CD14-positive monocyte (primary cell): ENCODE data around the gene CCL8. TPM values are rescaled to one million over a fixed set of nuclear protein-coding genes. Genes with fewer than 3 reads are reported as not detected.

Experiments
- DNase-seq, 3 donors: peaks; one replicate each; pipeline ENCODE4 v3.0.0-alpha.2; 2011 to 2022
- H2AFZ ChIP-seq: 2 replicates; pipeline ENCODE4 v1.6.0; 2012; ENCODE audit warnings: mild to moderate bottlenecking, low read depth, low read length, inconsistent platforms; ENCODE audit not compliant: insufficient read depth, poor library complexity, severe bottlenecking
- H3K27ac ChIP-seq, 2 donors: 1 replicate in 1 of 2; 2 replicates in 1 of 2; pipeline ENCODE4 v1.5.1; 2012 to 2013; ENCODE audit warnings: low read length in 2 of 2, control low read depth in 1 of 2, inconsistent platforms in 1 of 2, low read depth in 1 of 2, mild to moderate bottlenecking in 1 of 2
- H3K27me3 ChIP-seq, 2 donors: one replicate each; pipeline versions ENCODE4 v1.6.0 to v1.6.1; 2011 to 2013; ENCODE audit warnings: low read length in 2 of 2; ENCODE audit not compliant: control insufficient read depth in 2 of 2, insufficient read depth in 2 of 2
- H3K36me3 ChIP-seq, 2 donors: replicated peaks in 1 of 2; 1 replicate in 1 of 2; 2 replicates in 1 of 2; pipeline versions ENCODE4 v1.5.1 to v1.6.1; 2012 to 2013; ENCODE audit warnings: low read length in 2 of 2, control low read depth in 1 of 2, inconsistent platforms in 1 of 2, mild to moderate bottlenecking in 1 of 2; ENCODE audit not compliant: insufficient read depth in 2 of 2, control insufficient read depth in 1 of 2
- H3K4me1 ChIP-seq, 2 donors: 1 replicate in 1 of 2; 2 replicates in 1 of 2; pipeline versions ENCODE4 v1.5.1 to v1.6.1; 2012 to 2013; ENCODE audit warnings: low read length in 2 of 2, control low read depth in 1 of 2, inconsistent platforms in 1 of 2, mild to moderate bottlenecking in 1 of 2, moderate library complexity in 1 of 2; ENCODE audit not compliant: insufficient read depth in 2 of 2, control insufficient read depth in 1 of 2
- H3K4me2 ChIP-seq: replicated peaks from 2 replicates; pipeline ENCODE3; 2012; ENCODE audit warnings: low read length, moderate library complexity, mild to moderate bottlenecking; ENCODE audit not compliant: poor library complexity, severe bottlenecking; ENCODE audit errors: extremely low read depth
- H3K4me3 ChIP-seq, 3 experiments: fragments of 200-600 bp in 1 of 3; sonication (generic) in 1 of 3; replicated peaks in 1 of 3; 1 replicate in 2 of 3; 2 replicates in 1 of 3; pipeline ENCODE4 v1.5.1; 2011 to 2013; ENCODE audit warnings: low read length in 3 of 3, mild to moderate bottlenecking in 3 of 3, control low read depth in 2 of 3, low read depth in 2 of 3, inconsistent platforms in 1 of 3, moderate library complexity in 1 of 3
- H3K79me2 ChIP-seq: 2 replicates; pipeline ENCODE4 v1.6.0; 2012; ENCODE audit warnings: mild to moderate bottlenecking, control low read depth, inconsistent platforms, low read length, moderate library complexity; ENCODE audit not compliant: insufficient read depth
- H3K9ac ChIP-seq: 2 replicates; pipeline ENCODE4 v1.6.0; 2017; ENCODE audit warnings: low read length, mild to moderate bottlenecking; ENCODE audit not compliant: insufficient read depth, poor library complexity, severe bottlenecking
- H3K9me3 ChIP-seq, 2 donors: replicated peaks in 1 of 2; 1 replicate in 1 of 2; 2 replicates in 1 of 2; pipeline versions ENCODE4 v1.5.1 to v1.6.1; 2012 to 2013; ENCODE audit warnings: low read length in 2 of 2, control low read depth in 1 of 2; ENCODE audit not compliant: control insufficient read depth in 1 of 2, insufficient read depth in 1 of 2
- H4K20me1 ChIP-seq: 2 replicates; pipeline ENCODE4 v1.6.0; 2012; ENCODE audit warnings: mild to moderate bottlenecking, low read length, control low read depth, moderate library complexity; ENCODE audit not compliant: insufficient read depth
- H3K27ac Mint-ChIP-seq, 7 donors: one replicate each; pipeline ENCODE4 v1.8.0; 2020; ENCODE audit warnings: mild to moderate bottlenecking in 7 of 7, mixed read lengths in 7 of 7, moderate library complexity in 6 of 7, inconsistent platforms in 2 of 7
- H3K27me3 Mint-ChIP-seq, 3 donors: one replicate each; pipeline ENCODE4 v1.8.0; 2021 to 2022; ENCODE audit warnings: low read depth in 3 of 3, mild to moderate bottlenecking in 3 of 3, mixed read lengths in 3 of 3, moderate library complexity in 3 of 3, inconsistent platforms in 1 of 3
- H3K36me3 Mint-ChIP-seq, 2 donors: one replicate each; pipeline ENCODE4 v1.8.0; 2020; ENCODE audit warnings: mixed read lengths in 2 of 2, inconsistent platforms in 1 of 2, mild to moderate bottlenecking in 1 of 2
- H3K4me1 Mint-ChIP-seq: one replicate; pipeline ENCODE4 v1.8.0; 2020; ENCODE audit warnings: mild to moderate bottlenecking, mixed read lengths
- H3K4me3 Mint-ChIP-seq, 2 donors: one replicate each; pipeline ENCODE4 v1.8.0; 2020; ENCODE audit warnings: mild to moderate bottlenecking in 2 of 2, mixed read lengths in 2 of 2, moderate library complexity in 1 of 2
- H3K9me3 Mint-ChIP-seq, 7 donors: one replicate each; pipeline ENCODE4 v1.8.0; 2020 to 2022; ENCODE audit warnings: mixed read lengths in 7 of 7, mild to moderate bottlenecking in 6 of 7, moderate library complexity in 6 of 7, inconsistent platforms in 2 of 7
- CTCF ChIP-seq: fragments of 200-600 bp; IDR thresholded peaks from one replicate; pipeline ENCODE4 v1.8.0; 2022; ENCODE audit warnings: antibody characterized with exemption, mild to moderate bottlenecking
- WGBS: methylation state at CpG from one replicate; pipeline ENCODE4 v1.1.5; 2013; ENCODE audit warnings: missing lambda C conversion rate; ENCODE audit not compliant: insufficient coverage; 5-methylcytosine and 5-hydroxymethylcytosine counted together
- intact Hi-C, 2 donors: fragments of 100-400 bp; cut with micrococcal nuclease; formaldehyde crosslinking; loops; one replicate each; pipeline versions ENCODE4 v1.15.0 to v1.15.1; 2023
- polyA plus RNA-seq, 3 donors: library from polyadenylated mRNA; depleted of rRNA in 1 of 3; unstranded in 2 of 3; stranded (reverse) in 1 of 3; fragments of 300-500 nt in 2 of 3; fragments of >200 nt in 1 of 3; fragmentation: Illumina TruSeq in 2 of 3; gene quantifications; 1 replicate in 2 of 3; 2 replicates in 1 of 3; pipeline ENCODE4 v1.2.3, GENCODE V29; 2012 to 2021

The CCL8 gene
- polyA plus RNA-seq, 3 donors: 0.17 to 1.3 (median 0.98) TPM

GRCh38 chr17:34366010-34366409 lies 46.8 kb downstream of the CCL8 start:
- no peaks in the 10 kb centered on the region for H3K36me3 Mint-ChIP-seq
- Histone ChIP-seq H3K79me2 (no peaks in the 10 kb centered on the region), H3K36me3 (no peaks in the 10 kb centered on the region), H3K4me2 (peak overlapping the region; percentile 55), H3K9me3 (no peaks in the 10 kb centered on the region), H4K20me1 (no peaks in the 10 kb centered on the region), H3K27ac (peak overlapping the region in 1 of 2 donors; percentile 85), H3K4me3 (peak overlapping the region in 1 of 3 experiments; percentile 35), H3K9ac (no peak overlapping the region), H3K4me1 (peaks cover 65 to 77% of the 10 kb centered on the region in 2 donors), H2AFZ (no peak overlapping the region), H3K27me3 (no peaks in the 10 kb centered on the region)
- H3K9me3 Mint-ChIP-seq: no peaks in the 10 kb centered on the region
- no peak overlapping the region for H3K4me3 Mint-ChIP-seq
- WGBS: no CpG with 5 or more reads among the region's 1 CpG
- no peak for TF ChIP-seq CTCF
- H3K4me1 Mint-ChIP-seq: peaks cover 23% of the 10 kb centered on the region
- intact Hi-C loops: loop anchor here in 1 of 2 donors (5.0 to 10.0 kb wide), 2 partner anchors 61 to 119 kb away; no protein-coding TSS in a partner anchor
- H3K27me3 Mint-ChIP-seq: peaks cover 0 to 2% (median 0%) of the 10 kb centered on the region in 3 donors
- DNase-seq: peak; percentile 33 to 81 (median 59)
- H3K27ac Mint-ChIP-seq: peak overlapping the region in 6 of 7 donors; percentile 13 to 74 (median 67)

- no peaks in the 10 kb centered on the region for H3K36me3 ChIP-seq
- Mint-ChIP-seq H3K4me3 (peak overlapping the region in 1 of 2 donors; percentile 71), H3K27ac (peak overlapping the region; percentile 21 to 88 (median 70)), H3K27me3 (peaks cover 0 to 2% (median 0%) of the 10 kb centered on the region in 3 donors), H3K4me1 (peaks cover 23% of the 10 kb centered on the region), H3K9me3 (no peaks in the 10 kb centered on the region), H3K36me3 (no peaks in the 10 kb centered on the region)
- no peak overlapping the region for H3K9ac ChIP-seq
- H2AFZ ChIP-seq: no peak overlapping the region
- H3K4me1 ChIP-seq: peaks cover 71 to 83% of the 10 kb centered on the region in 2 donors
- no peaks in the 10 kb centered on the region for H3K9me3 ChIP-seq
- peak overlapping the region; percentile 37 to 85 for H3K27ac ChIP-seq
- TF ChIP-seq CTCF: no peak
- H3K4me3 ChIP-seq: peak overlapping the region in 1 of 3 experiments; percentile 35
- DNase-seq: peak in 2 of 3 donors; percentile 30 to 35
- intact Hi-C loops: loop anchor here in 1 of 2 donors (5.0 to 10.0 kb wide), 2 partner anchors 62 to 119 kb away; no protein-coding TSS in a partner anchor
- no peaks in the 10 kb centered on the region for H3K27me3 ChIP-seq
- 0% methylated on average over 1 of the region's 4 CpGs for WGBS
- H4K20me1 ChIP-seq: no peaks in the 10 kb centered on the region
- H3K79me2 ChIP-seq: no peaks in the 10 kb centered on the region
- H3K4me2 ChIP-seq: peak overlapping the region; percentile 55
Observed at GRCh38 chr17:34366529-34367107, 47.4 kb downstream of the CCL8 start.
